GM18526 (cell line): Measurements from ENCODE around the gene BRAF.

Experiments used
- POLR2A ChIP-seq: IDR thresholded peaks from 3 replicates; pipeline ENCODE4 v1.6.1; 2011; ENCODE audit not compliant: insufficient read length; ENCODE audit errors: extremely low read depth

The BRAF gene

DNA sequence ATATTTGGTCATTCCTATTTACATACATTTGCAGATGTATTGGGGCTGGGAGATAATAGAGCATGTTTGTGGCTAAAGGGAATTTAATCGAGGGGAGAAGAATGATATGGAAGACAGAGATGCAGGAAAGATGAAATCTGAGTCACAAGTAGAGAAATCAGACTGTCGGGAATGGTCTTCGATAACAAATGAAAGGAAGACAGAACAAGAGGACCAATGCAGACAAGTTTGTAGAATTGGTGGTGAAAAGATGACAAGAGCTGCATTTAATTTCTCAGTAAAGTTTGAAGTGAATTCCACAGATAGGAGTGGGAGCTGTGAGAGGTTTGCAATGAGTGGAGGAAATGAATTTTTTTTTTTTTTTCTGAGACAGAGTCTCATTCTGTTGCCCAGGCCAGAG lies 60.0 kb downstream of the BRAF start:
- TF ChIP-seq POLR2A: no peak

DNA sequence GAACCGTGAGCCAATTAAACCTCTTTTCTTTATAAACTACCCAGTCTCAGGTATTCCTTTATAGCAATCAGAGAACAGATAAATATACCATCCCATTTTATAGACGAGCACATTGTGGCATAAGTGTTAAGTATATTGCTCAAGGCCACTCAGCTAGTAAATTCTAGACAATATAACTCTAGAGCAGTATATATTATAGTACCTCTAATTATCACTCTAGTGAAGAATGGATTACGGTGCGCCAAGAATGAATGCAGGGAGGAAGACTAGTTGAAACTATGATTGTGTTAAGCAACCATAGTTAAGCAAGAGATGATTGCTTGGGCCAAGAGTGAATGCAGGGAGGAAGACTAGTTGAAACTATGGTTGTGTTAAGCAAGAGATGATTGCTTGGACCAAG lies 60.9 kb downstream of the BRAF start:
- no peak for TF ChIP-seq POLR2A

DNA sequence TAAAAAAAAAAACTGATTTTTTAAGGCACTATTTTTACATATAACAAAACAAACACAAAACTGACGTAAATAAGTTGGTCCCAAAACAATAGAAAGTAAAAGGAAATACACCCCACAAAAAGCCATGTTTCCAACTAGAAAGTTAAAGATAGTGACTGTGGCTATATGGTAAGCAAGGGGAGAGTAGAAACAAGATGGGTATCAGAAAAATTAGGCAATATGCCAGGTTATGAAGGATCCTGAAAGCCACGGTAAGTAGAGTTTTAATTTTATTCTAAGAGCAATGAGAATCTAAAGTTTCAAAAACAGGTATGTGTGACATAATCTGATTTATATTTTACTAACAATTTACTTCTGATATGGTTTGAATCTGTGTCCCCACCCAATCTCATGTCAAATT lies 61.5 kb downstream of the BRAF start:
- no peak for TF ChIP-seq POLR2A

GRCh38 chr7:140857048-140857447 lies 67.7 kb downstream of the BRAF start:
- no peak for TF ChIP-seq POLR2A

GRCh38 chr7:140841166-140841715 lies 83.5 kb downstream of the BRAF start:
- TF ChIP-seq POLR2A: no peak

GRCh38 chr7:140831724-140832123 lies 93.0 kb downstream of the BRAF start:
- no peak for TF ChIP-seq POLR2A

DNA sequence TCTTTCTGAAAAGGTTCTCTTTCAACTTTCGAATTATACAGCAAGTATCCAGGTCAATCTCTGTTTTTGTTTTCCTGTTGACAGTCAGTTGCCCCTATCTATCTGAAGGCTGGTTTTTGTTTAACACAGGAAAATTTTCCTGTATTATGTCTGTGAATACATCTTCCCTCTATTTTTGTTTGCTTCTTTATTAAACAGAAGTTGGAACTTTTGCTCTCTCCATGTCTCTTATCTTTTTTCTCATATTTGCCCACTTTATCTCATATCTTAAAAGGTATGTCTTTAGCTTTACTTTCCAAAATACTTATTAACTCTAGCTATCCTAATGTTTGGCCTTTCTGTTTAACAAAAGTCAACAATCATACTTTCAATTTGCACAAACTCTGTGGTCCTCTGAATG lies 95.0 kb downstream of the BRAF start:
- TF ChIP-seq POLR2A: no peak

DNA sequence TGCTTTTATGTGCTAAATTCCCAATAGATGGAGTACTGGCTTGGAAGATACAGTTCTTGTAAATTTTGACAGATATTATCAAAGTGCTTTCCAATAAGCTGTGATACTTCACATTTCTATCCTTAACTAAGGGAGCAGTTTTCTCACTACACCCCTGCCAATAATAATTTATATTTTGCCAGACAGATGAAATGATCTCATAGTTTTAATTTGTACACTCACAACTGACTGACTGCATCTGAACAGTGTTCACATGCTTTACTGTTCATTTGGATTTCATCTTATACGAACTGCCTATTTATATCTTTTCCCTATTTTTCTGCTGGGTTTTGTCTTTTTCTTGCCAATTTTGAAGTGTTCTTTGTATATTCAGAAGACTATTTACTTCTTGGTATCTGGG lies 96.0 kb downstream of the BRAF start:
- TF ChIP-seq POLR2A: no peak

GRCh38 chr7:140810830-140811556 lies 113.7 kb downstream of the BRAF start:
- no peak for TF ChIP-seq POLR2A

- no peak for TF ChIP-seq POLR2A
Measured at GRCh38 chr7:140810385-140810784, 114.3 kb downstream of the BRAF start.

DNA sequence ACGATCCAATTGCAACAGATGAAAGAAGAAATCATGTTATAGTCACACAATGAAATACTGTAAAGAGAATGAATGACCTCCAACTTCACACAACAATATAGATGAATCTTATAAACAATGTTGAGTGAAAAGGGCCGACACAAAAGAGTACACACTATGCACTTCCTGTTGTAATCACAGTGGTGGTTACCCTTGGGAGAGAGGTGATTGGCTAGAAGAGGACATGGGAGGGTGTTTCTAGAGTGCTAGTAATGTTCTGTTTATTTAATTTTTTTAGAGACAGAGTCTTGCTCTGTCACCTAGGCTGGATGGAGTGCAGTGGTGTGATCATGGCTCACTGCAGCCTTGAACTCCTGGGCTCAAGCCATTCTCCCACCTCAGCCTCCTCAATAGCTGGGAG lies 145.8 kb downstream of the BRAF start:
- TF ChIP-seq POLR2A: no peak

- no peak for TF ChIP-seq POLR2A
Measured at GRCh38 chr7:140778568-140778967, 146.2 kb downstream of the BRAF start.

GRCh38 chr7:140774371-140774770 lies 150.4 kb downstream of the BRAF start:
- no peak for TF ChIP-seq POLR2A

DNA sequence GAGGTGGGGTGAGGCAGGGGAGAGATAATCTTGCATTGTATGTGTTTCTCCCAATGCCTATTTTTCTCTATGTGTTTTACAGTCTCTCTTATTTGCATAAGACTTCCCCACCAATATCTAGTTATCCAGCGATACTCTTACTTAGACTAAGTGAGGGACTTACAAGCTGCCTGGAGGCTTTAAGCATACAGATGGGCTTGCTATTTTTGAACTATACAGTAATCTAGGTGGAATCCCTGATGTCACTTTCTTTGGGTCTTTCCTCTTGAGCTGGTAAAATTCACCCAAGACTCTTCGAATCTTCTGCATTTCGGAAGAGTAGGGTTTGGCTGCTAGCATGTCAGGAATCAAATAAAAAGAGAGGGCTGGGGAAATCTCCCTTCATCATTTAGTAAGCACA lies 151.6 kb downstream of the BRAF start:
- TF ChIP-seq POLR2A: no peak

DNA sequence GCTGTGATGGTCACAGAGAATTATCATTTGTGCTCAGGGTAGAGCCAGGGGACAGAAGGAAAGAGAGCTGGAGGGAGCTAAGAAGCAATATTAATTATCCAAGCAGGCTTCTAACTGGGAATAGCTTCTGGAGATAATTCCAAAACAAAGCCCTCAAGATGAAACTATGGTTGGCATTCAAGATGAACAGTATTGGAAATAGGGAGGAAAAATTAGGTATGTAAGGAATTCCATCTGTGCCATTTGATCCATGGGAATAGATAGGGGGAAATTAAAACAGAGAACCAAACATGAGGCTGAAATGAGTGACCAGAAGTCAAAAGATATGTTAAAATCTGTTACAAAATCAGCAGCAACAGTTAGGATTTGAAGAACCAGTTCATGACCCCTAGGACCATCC lies 152.9 kb downstream of the BRAF start:
- no peak for TF ChIP-seq POLR2A

DNA sequence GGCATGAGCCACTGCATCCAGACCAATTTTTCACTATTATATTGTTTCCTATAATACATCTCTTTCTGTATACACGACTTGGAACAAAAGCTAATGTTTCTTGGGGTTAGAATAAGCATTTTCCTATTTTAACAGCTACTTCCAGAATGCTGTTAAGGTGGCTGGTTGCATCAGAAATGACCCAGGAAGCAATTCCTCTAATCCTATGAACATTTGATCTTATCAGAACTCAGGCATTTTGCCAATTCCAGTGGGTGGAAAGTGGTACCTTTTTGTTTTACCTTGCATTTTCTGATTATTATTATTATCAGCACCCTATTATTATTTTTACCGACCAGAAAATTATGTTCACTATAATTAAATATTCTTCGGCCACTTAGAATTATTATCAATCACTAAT lies 154.9 kb downstream of the BRAF start:
- TF ChIP-seq POLR2A: no peak

- TF ChIP-seq POLR2A: no peak
Measured at GRCh38 chr7:140767418-140767817, 157.3 kb downstream of the BRAF start.
